HFF-Myc (cell line): Measurements from ENCODE around the gene ESR2.

Source experiments
- DNase-seq: peaks from one replicate; pipeline ENCODE4 v3.0.0-alpha.2; 2011; ENCODE audit warnings: low read depth; ENCODE audit errors: extremely low read depth
- H3K4me3 ChIP-seq: replicated peaks from 2 replicates; pipeline ENCODE4 v1.5.1; 2011; ENCODE audit warnings: low read depth, mild to moderate bottlenecking, control low read depth, low read length
- TF ChIP-seq, protein P1 (sequence below): IDR thresholded peaks from 2 replicates; pipeline ENCODE4 v1.5.1; 2012; ENCODE audit warnings: mild to moderate bottlenecking, low read depth, low read length, control low read depth; ENCODE audit errors: missing control alignments

ESR2 gene

DNA sequence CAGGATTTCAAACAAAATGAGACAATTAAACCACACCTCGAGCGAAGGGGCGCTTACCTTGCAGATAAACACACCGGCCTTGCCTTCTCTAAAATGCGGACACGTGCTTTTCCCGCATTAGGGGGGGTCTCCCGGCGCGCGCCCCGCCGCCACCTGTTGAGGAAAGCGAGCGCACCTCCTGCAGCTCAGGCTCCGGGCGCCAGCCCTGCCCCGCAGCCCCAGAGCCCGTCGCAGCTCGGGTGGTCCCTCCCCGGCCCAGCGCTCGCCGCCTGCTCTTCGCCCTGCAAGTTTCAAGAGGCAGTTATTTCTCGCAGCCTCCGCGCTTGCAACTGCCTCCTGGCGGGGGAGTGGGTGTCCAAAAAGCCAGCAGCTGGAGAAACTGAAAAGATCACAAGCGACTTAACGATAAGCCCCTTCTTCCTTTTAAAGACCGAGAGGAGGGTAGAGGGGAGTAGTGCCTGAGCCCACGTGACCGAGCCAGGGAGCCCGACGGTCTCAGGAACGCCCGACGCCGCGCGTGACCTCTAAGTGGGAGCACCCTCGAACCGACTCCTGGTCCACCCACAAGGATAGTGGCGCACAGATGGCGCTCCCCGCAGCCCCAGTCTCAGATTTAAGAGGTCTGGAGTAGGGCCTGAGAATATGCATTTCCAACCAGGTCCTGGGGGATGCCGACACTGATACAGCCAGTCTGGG is at the start of gene ESR2:
ESR2 (minus strand) TSS at position 396 of the 696 bp plus-strand sequence. CDS start 11,386 bp downstream, outside the sequence.
- TF ChIP-seq, protein P1, sequence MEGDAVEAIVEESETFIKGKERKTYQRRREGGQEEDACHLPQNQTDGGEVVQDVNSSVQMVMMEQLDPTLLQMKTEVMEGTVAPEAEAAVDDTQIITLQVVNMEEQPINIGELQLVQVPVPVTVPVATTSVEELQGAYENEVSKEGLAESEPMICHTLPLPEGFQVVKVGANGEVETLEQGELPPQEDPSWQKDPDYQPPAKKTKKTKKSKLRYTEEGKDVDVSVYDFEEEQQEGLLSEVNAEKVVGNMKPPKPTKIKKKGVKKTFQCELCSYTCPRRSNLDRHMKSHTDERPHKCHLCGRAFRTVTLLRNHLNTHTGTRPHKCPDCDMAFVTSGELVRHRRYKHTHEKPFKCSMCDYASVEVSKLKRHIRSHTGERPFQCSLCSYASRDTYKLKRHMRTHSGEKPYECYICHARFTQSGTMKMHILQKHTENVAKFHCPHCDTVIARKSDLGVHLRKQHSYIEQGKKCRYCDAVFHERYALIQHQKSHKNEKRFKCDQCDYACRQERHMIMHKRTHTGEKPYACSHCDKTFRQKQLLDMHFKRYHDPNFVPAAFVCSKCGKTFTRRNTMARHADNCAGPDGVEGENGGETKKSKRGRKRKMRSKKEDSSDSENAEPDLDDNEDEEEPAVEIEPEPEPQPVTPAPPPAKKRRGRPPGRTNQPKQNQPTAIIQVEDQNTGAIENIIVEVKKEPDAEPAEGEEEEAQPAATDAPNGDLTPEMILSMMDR: peak; percentile 15
- H3K4me3 ChIP-seq: peak within 1 kb of the TSS; percentile 28
- no peak for DNase-seq

DNA sequence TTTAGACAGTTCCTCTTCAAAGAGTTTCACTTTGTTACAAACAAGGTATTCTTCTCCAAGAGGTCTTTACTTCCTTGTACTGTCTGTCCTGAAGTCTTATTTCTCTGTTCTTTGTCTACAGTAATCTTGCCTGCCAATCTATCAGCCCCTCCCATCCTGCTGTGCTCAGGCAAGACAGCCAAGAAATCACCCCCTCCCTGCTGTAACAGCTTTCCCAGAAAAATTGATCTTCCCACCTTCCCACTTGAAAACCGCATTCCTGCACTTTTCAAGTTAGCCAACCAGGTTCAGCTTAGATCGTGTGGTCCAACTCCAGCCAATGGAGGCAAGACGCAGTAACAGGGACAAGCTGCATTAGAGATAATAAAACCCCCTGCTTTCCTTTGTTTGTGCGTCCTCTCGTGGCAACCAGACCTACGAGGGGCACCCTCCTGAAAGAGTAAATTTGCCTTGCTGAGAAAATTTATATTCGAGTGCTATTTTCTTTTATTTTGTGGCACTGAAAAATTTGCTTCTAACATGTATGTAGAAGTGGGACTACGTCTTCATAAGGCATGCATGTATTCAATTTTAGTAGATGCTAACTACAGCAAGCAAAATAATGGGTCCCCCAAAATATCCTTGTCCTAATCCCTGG is 46.5 kb upstream of the ESR2 start:
- no peak overlapping the region for H3K4me3 ChIP-seq
- DNase-seq: no peak
- TF ChIP-seq, protein P1: no peak

GRCh38 chr14:64338616-64339316 is 44.6 kb upstream of the ESR2 start:
- peak; percentile 94 for DNase-seq
- TF ChIP-seq, protein P1: no peak
- peak overlapping the region; percentile 81 for H3K4me3 ChIP-seq

DNA sequence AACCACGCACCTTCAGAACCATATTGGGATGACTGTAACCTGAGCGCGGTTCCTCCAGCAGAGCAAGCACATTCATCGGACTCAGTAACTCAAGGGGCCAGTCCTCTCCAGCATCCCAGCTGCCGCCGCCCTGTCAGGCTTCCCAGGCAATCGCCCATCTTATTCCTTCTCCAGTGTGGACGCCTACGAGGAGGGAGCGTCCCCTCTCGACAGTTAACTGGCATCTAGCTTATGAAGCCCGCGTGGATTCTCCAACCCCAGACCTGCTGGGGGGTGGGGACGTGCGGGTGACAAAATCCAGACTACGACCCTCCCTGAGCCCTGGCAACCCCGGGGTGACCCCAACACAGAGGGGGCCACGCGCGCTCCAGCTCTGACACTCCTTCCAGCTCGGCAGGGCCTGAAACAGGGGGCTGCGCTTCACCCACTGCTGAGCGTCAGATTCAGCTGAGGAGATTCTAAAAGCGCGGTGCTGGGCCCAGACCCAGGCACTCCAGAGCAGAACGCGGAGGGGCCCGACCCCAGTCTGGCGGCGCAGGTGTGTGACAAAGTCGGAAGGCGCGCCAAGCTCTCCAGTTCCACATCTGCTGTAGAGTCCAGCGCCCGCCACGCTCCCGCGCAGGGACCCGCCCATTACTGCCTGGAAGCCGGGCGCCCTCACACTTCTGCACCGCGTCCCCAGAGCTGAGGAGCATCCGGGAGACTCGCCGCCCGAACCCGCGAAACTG is 43.9 kb upstream of the ESR2 start:
- TF ChIP-seq, protein P1: no peak
- DNase-seq: peak; percentile 25
- peak overlapping the region; percentile 81 for H3K4me3 ChIP-seq

DNA sequence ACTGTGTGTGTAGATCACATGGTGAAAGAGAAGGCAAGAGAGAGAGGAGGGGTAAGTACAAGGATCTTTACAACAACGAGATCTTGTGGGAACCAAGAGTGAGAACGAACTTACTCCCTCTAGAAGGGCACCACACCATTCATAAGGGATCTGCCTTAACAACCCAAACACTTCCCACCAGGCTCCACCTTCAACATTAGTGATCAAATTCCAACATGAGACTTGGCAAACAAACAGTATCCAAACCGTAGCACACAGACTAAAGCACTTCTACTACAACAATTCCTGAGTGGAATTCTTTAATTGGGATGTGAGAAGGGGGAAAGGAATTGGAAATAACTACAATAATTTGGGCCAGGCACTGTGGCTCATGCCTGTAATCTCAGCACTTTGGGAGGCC is 35.0 kb upstream of the ESR2 start:
- TF ChIP-seq, protein P1: no peak

DNA sequence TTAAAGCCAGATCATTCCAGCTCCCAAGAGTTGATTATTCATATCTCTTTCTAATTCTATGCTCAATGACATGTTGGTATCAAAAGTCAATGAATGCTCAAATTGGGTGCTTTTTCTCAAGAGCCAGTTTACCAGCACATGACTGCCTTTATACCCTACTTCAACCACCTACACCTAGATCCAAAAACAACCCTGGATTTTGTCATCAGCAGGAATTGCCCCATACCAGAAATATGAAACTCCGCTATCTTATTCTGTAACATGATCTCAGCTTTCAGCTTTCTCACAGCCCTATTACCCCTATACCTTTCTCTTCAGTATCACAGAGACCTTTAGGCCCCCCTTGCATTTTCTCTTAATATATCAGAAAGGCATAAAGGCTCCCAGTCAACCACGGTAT is 32.3 kb upstream of the ESR2 start:
- TF ChIP-seq, protein P1: no peak
- H3K4me3 ChIP-seq: no peak overlapping the region
- DNase-seq: no peak

More for the DNA sequence above, 35.0 kb upstream of the ESR2 start:
- H3K4me3 ChIP-seq: no peak overlapping the region
- no peak for DNase-seq
